Right kidney (tissue), 1 donor: ENCODE measurements around the gene JAKMIP1.

Experiments
- DNase-seq: peaks from one replicate; pipeline ENCODE4 v3.0.0-alpha.2; 2016

The JAKMIP1 gene

GRCh38 chr4:6115746-6116586 is 84.4 kb downstream of the JAKMIP1 start:
- no peak for DNase-seq

- no peak for DNase-seq
These were observed 85.0 kb downstream of the JAKMIP1 start for GRCh38 chr4:6115342-6115741.

DNA sequence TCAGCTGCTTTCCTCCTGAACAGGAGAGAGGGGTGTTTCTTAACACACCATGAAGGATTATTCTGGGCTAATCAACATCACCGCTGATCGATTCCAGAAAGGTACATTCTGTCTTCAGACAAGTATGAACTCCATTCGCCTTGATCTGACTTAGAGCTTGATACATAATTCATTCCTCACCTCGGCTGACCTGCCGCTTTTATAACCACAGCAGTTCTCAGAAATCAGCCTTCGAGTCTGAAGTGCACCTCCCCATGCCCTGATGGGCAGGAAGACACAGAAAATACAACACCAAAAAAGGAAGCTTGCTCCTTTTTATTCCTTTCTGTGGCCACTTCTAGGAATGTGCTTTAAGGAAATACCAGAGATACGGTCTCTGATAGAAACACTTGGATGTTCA is 85.7 kb downstream of the JAKMIP1 start:
- no peak for DNase-seq

- no peak for DNase-seq
These were observed 86.2 kb downstream of the JAKMIP1 start for GRCh38 chr4:6114181-6114580.

- no peak for DNase-seq
These were observed 86.7 kb downstream of the JAKMIP1 start for GRCh38 chr4:6113641-6114040.

- DNase-seq = no peak
These were observed 87.6 kb downstream of the JAKMIP1 start for GRCh38 chr4:6112606-6113290.

- DNase-seq = no peak
These were observed 88.9 kb downstream of the JAKMIP1 start for GRCh38 chr4:6111354-6111960.

DNA sequence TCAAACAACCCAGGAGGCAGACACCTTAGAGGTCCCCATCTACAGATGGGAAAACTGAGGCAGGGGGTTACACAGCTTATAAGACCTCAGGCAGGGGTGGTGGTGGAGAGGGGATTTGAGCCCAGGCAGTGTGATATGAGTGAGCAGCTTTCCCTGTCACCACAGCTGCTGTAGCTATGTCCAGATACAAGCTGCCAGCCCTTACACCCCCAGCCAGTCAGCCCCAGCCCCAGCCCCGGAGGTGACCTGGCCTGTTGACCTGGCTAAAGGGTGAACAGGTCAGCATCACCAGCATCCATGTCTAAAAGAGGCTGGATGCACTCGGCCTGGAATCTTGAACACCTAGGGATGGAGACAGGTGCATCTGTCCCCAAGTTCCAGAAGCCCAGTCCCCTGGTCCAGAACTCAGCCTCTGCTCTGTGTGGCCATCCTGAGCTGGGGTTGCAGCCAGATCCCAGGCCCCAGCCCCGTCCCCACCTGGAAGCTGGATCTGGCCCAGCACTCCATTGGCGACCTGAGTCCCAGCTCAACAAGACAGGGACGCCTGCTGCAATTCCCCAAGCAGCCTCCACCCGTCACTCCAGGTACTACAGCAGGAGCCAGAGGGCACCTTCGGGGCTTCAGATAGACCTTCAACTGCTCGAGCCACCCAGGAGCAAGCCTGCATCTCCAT is 89.5 kb downstream of the JAKMIP1 start:
- DNase-seq = no peak

DNA sequence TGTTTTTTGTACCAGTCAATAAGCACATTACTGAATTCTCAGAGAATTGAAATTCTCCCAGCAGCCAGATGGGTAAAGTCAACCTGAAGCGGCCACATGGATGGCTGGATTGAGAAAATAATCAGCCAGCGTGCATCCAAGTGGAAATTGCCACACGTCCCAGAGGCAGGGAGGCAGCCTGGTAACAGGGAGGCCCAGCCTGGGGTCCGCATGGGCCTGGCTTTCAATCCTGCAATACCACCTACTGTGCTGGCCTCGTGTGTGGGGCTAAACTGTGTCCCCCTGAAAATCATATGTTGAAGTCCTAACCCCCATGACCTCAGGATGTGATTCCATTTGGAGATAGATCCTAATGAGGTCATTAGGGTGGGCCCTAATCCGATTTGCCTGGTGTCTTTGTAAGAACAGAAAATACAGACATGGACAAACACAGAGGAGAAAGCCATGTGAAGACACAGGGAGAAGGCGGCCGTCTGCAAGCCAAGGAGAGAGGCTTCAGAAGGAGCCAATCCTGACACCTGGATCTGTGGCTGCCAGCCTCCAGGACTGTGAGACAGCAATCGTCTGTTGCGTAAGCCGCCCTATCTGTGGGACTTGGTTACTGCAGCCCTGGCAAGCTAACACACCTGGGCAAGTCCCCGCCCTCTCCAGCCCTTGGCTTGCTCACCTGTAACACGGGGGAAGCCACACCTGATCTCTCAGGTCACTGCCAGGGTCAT is 90.3 kb downstream of the JAKMIP1 start:
- no peak for DNase-seq

DNA sequence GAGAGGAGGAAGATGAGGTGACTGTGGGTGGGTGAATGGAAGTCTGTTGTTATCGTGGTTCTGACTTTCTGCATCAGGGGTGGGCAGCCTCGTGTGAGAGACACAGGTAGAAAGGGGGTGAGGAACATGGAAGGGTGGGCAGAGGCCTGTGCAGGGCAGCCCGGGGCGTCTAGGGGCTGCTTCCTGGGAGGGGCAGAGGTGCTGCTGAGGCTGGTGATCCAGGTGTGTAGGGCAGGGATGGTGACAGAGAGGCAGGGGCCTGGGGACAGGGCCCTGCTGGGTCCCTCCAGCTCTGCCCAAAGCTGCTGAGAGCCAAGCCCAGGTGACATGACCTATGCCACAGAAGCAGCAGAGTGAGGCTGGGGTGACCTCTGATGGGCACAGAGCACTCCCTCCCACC is 92.5 kb downstream of the JAKMIP1 start:
- no peak for DNase-seq

DNA sequence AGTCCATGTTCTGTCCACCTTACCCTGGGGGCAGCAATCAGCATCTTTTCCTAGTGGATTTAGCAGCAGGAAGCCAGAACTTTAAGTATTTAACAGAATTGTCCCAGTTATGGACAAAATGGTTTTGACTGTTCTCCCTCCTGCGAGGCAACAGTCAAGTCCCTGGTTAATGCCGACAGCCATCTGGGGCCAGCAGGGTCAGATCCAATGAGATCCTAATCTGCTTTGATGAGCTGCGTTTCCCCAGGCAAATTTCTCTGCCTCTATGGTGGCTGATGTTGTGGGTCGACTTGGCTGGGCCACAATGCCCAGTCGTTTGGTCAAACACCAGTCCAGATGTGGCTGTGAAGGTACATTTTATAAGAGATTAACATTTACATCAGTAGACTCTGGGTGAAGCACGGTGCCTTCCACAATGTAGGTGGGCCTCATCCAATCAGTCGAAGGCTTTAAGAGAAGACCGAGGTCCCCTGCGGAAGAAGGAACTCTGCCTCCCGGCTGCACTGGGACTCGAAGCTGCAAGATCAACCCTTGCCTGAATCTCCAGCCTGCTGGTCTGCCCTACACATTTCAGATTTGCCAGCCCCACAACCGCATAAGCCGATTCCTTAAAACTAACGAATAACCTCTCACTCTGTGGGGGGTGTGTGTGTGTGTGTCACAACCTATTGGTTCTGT is 93.1 kb downstream of the JAKMIP1 start:
- no peak for DNase-seq

GRCh38 chr4:6106156-6106555 is 94.2 kb downstream of the JAKMIP1 start:
- no peak for DNase-seq

DNA sequence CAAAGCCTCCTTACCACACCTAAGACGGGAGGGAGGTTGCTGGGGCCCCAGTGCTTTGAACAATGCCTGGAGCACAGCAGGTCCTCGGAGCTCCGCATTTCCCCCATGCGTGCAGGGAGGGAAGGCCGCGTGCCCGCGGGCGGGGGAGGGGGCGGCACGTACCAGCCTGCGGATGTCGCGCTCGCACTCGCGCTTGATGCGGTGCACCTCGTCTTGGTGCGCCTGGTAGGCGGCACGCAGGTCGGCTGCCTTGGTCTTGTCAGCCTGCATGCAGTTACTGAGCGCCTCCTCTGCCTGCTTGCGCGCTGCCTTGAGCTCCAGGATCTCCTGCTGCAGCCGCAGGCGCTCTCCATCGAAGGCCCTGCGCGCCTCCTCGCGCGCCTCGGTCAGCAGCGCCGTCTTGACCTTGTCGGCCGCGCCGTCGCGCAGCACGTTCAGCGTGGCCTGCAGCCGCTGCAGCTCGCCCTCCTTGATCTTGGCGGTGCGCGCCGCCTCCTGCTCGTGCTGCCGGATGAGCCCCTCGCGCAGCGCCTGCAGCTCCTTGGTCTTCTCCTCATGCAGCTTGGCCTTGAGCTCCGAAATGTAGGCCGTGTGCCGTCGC is 94.9 kb downstream of the JAKMIP1 start:
- no peak for DNase-seq

DNA sequence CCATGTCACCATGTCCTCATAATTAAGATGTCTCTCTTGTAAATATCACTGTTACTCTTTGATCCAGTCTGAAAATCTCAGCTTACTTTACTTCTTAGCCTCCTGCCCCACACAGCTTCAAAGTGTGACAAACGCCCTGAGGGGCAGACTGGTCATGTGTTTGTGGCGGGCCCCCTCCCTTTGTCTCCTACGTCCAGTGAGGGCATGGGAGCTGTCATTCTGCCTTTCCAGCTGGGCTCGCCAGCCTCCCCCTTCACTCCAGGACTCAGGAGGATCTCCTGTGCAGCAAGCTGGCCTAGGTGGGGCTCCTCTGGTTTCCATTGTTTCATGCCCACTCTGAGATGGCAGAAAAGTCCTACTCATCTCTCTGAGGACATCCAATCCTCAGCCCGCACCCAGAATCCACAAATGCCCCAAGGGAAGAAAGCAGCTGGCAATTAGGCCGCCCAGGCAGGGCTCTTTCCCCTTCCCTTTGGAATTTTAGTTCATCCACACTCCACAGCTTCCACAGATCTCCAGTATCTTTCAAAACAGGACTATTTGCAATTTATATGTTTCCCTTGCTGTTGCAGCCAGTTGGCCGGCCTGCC is 95.7 kb downstream of the JAKMIP1 start:
- DNase-seq = no peak

DNA sequence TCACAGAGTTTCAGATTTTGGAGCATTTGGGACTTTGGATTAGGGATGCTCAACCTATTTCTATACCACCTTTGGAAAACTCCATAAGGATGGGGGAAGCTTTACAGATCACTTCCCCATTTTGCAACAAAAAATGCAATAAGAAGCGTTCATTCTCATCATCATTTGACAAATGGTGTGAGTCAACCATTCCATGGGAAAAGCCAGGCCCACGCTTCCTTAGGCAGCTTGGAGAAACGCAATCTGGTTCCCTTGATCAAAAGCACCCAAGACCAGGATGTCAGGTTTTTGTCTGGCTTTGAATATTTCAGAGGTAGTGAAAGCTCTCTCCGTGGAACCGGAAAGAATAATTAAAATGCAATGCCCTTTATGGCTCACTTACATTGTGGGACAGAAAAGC is 102.8 kb downstream of the JAKMIP1 start:
- no peak for DNase-seq

DNA sequence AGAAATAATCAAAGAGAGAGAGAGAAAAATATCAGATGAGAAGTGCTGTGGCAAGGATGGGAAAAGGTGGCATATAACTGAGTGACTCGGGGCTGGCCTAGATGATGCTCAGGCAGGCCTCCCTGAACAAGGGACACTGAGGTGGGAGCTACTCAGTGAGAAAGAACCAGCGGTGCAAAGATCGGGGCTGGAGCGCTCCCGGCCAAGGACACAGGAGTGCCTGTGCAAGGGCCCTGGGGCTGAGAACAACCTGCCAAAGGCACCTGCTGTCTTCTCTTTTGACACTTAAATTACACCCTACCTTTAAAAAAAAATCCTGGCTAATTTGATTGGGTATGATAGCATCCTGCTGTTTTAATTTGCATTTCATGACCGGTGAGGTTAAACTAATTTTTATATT is 104.5 kb downstream of the JAKMIP1 start:
- no peak for DNase-seq

DNA sequence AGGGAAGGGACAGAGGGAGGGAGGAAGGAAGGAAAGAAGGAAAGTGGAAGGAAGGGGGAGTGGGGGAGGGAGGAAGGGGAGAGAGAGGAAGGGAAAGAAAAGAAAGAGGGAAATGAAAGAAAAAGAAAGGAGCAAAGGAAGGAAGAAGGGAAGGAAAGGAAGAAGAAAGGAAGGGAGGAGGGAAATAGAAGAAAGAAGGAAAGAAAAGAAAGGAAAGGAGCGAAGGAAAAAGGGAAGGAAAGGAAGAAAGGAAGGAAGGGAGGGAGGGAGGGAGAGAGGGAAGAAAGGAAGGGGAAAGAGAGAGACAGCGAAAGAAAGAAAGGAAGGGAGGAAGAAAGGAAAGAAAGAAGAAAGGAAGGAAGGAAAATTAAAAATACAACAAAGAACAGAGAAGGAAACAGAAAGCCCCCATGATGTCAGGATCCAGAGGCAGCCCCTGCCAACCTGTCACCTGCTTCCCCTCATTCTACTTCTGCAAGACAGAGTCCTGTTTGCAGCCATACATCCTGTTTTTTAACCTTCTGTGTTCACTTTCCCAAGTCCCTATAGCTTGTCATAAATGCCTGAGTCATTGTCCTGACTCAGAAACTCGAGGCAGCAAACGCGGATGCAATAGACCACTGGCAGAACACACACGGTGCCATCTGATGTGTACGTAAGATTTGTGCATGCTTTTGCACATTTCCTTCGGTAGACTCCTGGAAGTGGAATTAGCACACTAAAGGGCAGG is 105.2 kb downstream of the JAKMIP1 start:
- DNase-seq = no peak

DNA sequence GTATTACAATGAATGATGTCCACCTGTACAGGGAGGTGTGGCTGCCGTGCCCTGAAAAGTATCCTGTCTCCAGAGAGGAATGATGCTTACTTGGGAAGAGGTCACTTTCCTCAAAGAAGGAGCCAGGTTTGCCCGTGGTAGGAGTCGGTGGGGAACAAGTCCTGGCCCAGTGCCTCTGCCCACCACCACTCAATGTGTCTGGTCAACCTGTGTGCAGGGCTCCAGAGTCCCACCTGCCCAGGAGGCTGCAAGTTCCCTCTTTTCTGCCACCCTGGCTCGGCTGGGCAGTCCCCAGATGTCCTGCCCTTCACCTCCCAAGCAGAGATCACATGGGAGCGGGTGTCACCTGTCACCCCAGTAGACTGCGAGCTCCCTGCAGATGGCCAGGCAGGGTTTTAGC is 106.7 kb downstream of the JAKMIP1 start:
- DNase-seq = no peak

DNA sequence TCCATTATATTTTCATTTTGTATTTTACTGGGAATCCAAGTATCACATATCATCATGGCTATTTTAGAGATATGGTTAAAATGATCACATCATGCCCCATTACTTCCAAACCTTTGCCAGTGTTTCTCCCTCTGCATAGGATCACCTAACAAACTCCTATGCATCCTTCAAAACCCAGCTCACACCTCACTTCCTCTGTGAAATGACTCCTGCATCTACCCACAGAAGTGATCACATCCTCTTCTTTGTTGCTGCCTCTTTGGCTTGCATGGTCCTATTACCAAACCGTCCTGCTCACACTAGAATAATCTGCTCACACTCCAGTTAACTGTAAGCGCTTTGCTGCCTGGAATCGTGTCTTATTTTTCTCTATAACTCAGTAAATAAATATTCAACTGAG is 107.4 kb downstream of the JAKMIP1 start:
- DNase-seq = no peak

GRCh38 chr4:6092131-6092530 is 108.2 kb downstream of the JAKMIP1 start:
- no peak for DNase-seq
